ENCODE measurements around the gene SKP2.
"Not testable (repeated sequence)": the region's sequence is repeated elsewhere in the genome, so short reads cannot be mapped to it uniquely, and the experiment has no call there.

The SKP2 gene

DNA sequence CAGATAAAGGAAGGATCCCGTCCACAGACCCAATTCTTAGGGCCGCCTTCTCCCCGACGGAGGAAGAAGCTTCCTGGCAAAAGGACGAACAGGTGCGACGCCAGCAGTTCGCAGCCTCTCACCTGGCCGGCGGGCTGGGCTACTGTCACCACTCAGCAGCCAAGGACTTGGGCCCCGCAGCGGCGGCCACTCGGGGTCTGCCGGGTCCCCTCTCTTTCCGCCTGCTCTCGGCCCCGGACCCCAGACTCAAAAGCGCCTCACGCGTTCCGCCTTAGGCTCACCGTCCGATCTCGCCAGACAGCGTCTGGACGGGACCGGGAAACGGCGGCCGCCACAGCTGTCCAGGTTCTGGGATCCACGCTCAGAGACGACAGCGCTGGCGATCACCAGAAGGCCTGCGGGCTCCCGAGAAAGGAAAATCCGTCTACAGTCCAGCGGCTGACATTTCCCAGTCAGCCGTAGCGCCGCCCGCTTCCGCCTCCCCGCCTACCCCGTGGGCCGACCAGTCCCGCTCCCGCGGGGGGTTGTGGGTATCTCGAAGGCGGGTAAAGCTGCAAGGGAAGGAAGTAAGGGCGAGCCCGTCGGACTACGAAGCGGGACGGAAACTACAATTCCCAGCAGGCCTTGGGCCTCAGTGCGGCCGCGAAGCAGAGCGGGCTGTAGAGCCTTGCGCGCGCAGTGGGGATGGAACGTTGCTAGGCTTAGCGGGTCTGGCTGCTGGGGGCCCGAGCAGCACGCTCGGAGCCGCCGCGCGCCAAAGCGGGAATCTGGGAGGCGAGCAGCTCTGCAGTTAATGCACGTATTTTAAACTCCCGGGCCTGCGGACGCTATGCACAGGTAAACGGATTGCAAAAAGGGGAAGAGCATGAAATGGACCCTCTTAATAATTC, at the start of gene SKP2, which contains the start of gene LMBRD2:
Gene SKP2, plus strand, starts transcription at position 678 of the 890 bp plus-strand sequence. Its CDS starts 152 bp downstream, at position 830.
Gene LMBRD2, minus strand, starts transcription at position 454 of the 890 bp plus-strand sequence. CDS start 8,538 bp downstream, outside the sequence.
- peak; percentile 89 for DNase-seq (ENCODE audit: low read depth)

DNA sequence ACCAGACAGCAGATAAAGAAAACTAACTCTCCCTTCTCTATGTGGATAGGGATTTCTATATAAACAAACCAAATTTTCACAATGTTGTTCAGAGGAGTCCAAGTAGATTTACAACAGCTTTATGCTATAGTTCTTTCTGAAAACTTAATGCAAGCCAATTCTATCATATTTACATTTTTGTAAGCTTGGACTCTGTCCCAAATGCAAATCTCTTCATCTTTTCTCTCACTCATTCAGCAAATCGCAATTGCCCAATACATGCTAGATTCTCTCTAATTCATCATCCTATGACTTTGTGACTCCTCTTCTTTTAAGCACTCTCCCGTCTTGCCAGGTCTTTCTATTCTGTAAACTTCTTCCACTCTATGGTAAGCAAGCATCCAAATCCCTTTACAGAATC, 46.1 kb upstream of the SKP2 start:
- no peak for DNase-seq (ENCODE audit: low read depth)

- no peak for DNase-seq (ENCODE audit: low read depth)
Observed at GRCh38 chr5:36108758-36109460, 43.0 kb upstream of the SKP2 start.

DNA sequence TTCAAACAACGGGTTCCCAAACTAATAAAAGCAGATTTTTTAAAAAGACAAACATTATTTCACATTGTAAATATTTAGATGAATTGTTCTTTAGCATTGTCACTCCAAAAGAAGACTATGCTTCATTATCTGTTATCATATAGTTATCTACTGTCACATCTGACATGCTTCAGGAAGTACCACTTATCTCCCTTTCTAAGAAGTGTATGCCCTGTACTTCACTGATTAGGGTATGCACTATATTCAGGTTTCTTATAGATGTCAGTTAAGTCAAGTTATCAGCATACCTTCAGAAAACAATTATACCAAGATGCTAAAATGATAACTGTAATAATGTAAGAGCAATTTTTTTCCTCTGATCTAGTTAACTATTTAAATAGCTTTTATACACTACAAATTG, 40.7 kb upstream of the SKP2 start:
- no peak for DNase-seq (ENCODE audit: low read depth)

DNA sequence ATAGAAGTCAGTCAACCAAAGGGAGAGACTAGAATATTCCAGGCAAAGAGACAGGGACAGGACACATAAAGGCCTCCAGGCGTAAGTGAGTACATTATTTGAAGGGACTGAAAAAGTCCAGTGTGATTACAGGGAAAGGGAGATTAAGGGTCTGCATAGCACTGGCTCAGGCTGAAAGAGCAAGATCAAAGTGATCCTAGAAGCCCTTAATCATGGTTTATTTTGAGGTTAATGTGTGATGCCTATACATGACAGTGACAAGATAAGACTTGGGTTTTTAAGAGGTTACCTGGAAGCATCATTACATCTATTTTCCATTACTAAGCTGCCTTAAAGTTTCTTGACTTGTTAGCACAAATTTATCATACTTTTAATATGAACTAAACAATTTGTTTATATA, 26.0 kb upstream of the SKP2 start:
- no peak for DNase-seq (ENCODE audit: low read depth)

DNA sequence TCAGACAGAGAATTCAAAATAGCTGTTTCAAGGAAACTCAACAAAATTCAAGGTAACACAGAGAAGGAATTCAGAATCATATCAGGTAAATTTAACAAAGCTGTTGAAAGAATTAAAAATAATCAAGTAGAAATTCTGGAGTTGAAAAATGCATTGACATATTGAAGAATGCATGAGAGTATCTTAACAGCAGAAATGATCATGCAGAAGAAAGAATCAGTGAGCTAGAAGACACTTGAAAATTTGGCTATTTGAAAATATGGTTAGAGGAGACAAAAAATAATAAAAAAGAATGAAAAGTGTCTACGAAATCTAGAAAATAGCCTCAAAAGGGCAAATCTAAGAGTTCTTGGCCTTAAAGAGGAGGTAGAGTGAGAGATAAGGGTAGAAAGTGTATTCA, 23.1 kb upstream of the SKP2 start:
- DNase-seq (ENCODE audit: low read depth): no peak

- DNase-seq (ENCODE audit: low read depth): not testable (repeated sequence)
Observed at GRCh38 chr5:36129666-36130065, 22.2 kb upstream of the SKP2 start.

- not testable (repeated sequence) for DNase-seq (ENCODE audit: low read depth)
Observed at GRCh38 chr5:36133009-36133408, 18.9 kb upstream of the SKP2 start.

DNA sequence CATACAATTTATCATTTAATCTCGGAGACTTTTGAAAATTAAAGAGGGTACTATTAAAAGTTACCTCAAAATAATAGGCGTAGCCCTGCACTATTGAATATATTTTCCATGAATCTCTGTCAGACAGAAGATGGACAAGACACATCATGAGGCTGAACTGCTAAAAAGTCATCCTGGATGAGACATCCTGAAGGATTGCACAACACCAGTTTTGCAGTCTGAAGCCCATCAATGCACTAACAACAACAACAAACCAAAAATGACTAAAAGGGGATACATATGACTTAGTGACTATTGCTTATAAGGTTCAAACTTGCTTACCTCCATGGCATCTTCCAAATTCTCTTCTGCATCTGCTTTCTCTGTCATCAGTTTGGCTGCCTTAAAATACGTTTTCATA, 15.9 kb upstream of the SKP2 start:
- DNase-seq (ENCODE audit: low read depth): no peak

- DNase-seq (ENCODE audit: low read depth): no peak
Observed at GRCh38 chr5:36136581-36136980, 15.3 kb upstream of the SKP2 start.

- DNase-seq (ENCODE audit: low read depth): no peak
Observed at GRCh38 chr5:36138900-36139683, 12.8 kb upstream of the SKP2 start.

- DNase-seq (ENCODE audit: low read depth): no peak
Observed at GRCh38 chr5:36145311-36145710, 6.6 kb upstream of the SKP2 start.

GRCh38 chr5:36146390-36146789, 5.5 kb upstream of the SKP2 start:
- no peak for DNase-seq (ENCODE audit: low read depth)

DNA sequence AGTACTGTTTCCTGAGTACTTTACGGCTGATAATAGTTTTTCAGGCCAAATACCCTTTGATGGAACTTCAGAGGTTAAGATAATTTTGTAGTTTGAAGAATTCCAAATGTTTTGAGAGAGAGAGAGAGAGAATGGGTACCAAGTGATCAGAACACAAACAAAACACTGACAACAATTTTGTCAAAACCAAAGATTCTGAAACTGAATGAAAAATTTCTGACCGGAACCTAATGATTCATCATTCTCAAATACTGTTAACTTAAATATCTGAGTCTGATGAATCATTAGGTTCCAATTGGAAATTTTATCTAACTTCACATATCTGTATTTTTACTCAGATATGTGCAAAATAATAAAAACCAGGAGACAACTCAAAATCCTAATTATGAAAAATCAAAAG, 4.2 kb upstream of the SKP2 start:
- no peak for DNase-seq (ENCODE audit: low read depth)

- DNase-seq (ENCODE audit: low read depth): no peak
Observed at GRCh38 chr5:36150676-36151433, 1.1 kb upstream of the SKP2 start.

DNA sequence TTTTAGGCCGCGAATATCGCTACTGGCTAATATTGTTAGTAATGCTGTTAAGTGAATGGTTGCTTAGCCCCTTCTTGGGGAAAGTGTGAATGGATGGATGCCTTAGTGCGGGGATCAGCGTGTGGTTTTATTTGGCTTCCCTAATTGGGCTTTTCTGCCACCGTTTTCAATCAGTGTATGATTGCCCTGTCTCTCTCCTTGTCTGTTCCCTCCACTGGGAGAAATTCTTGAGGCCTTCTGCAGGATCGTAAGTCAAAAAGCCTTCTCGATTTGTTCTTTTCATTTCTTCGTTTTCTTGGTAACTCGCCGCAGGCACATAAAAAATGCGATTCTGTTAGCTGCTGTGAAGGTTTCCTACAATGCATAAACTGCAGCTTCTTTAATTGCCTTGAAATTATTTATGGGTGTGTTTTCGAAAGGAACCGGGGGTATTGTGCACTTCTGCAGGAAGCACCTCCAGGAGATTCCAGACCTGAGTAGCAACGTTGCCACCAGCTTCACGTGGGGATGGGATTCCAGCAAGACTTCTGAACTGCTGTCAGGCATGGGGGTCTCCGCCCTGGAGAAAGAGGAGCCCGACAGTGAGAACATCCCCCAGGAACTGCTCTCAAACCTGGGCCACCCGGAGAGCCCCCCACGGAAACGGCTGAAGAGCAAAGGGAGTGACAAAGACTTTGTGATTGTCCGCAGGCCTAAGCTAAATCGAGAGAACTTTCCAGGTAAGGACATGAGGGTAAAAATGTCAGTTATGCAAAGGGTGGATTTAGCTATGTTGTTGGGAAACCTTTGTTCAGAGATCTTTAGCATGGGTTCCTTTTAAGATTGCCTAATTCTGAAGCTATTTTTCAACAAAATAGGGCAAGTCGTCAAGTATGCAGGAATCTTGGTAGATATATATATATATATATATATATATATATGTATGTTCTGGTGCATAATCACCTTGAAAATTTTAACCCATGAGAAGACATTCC, 700 bp downstream of the SKP2 start:
- no peak for DNase-seq (ENCODE audit: low read depth)

DNA sequence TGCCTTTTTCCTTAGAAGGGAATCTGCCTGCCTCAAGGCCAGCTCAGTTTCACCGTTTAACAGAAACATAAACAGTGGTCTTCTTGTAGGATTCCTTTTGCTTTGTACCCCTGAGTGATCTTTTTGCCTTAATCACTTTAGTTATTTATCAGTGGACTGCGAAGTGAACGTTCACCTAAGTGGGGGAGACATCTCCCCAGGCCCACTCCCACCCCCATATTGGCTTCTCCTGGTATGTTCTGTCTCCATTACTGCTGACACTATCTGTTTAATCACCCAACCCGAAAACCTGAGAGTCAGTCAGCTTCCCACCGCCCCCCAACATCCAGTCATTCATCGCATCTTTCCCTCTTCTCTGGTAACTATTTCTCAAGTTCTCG, 1.4 kb downstream of the SKP2 start:
- DNase-seq (ENCODE audit: low read depth): no peak

DNA sequence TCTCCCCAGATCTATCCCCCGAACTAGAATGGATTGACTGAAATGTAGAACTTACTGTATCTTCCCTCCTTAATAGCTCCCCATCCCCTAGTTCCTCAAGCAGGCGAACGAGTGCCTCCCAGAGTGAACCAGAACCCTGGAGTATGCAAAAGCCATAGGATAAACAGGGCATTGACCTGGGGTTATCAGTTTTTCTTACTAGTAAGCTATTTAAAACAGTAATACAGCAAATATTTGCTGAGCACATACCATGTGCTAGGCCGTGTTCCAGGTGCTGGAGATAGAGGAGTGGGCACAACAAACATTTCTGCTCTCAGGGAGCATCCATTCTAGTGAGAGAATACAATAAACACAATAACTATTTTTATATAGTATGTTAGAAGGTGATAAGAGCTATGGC, 1.8 kb downstream of the SKP2 start:
- DNase-seq (ENCODE audit: low read depth): no peak

- no peak for DNase-seq (ENCODE audit: low read depth)
Observed at GRCh38 chr5:36155291-36155690, 3.4 kb downstream of the SKP2 start.

GRCh38 chr5:36156121-36156601, 4.2 kb downstream of the SKP2 start:
- no peak for DNase-seq (ENCODE audit: low read depth)

All from CMK (cell line).